ENCODE results near the gene SLC46A3.
"Not testable (repeated sequence)": the region's sequence is repeated elsewhere in the genome, so short reads cannot be mapped to it uniquely, and the experiment has no call there.

The SLC46A3 gene

GRCh38 chr13:28743499-28744083, 24.8 kb upstream of the SLC46A3 start:
- ChIA-PET POLR2A (no interaction called here), CTCF (no interaction called here)
- no peak for TF ChIP-seq FOXK2 (IDR thresholded peaks at IDR 0.05)
- TF ChIP-seq CTBP1 (IDR thresholded peaks at IDR 0.05; ENCODE audit: borderline replicate concordance): no peak
- TF ChIP-seq PKNOX1 (IDR thresholded peaks at IDR 0.05): no peak
- TF ChIP-seq L3MBTL2 (conservative IDR thresholded peaks at IDR 0.05): no peak
- TF ChIP-seq SUZ12 (IDR thresholded peaks at IDR 0.05): no peak
- TF ChIP-seq SP1 (IDR thresholded peaks at IDR 0.05): no peak
- no peak for TF ChIP-seq BHLHE40 (IDR thresholded peaks at IDR 0.05; ENCODE audit: borderline replicate concordance)
- TF ChIP-seq HDGF (IDR thresholded peaks at IDR 0.05; ENCODE audit: borderline replicate concordance): no peak
- TF ChIP-seq ZNF384 (IDR thresholded peaks at IDR 0.05): no peak
- TF ChIP-seq LEF1 (IDR thresholded peaks at IDR 0.05; ENCODE audit: borderline replicate concordance): no peak
- no peak for TF ChIP-seq FOXA1 (IDR thresholded peaks at IDR 0.05)
- no peak for TF ChIP-seq TARDBP (IDR thresholded peaks at IDR 0.05)
- no peak for TF ChIP-seq ELF4 (IDR thresholded peaks at IDR 0.05)
- no peak for TF ChIP-seq FOXM1 (IDR thresholded peaks at IDR 0.05; ENCODE audit: borderline replicate concordance)
- DNase-seq (ENCODE audit: extremely low spot score): no peak

- ChIA-PET POLR2A (no interaction called here), CTCF (no interaction called here)
- no peak for TF ChIP-seq LEF1 (IDR thresholded peaks at IDR 0.05; ENCODE audit: borderline replicate concordance)
- no peak for DNase-seq (ENCODE audit: extremely low spot score)
Observed at GRCh38 chr13:28743020-28743419, 24.2 kb upstream of the SLC46A3 start.

GRCh38 chr13:28742445-28742844, 23.7 kb upstream of the SLC46A3 start:
- POLR2A ChIA-PET; DNase-seq (ENCODE audit: extremely low spot score); CTCF ChIA-PET: not testable (repeated sequence)

GRCh38 chr13:28741084-28741491, 22.3 kb upstream of the SLC46A3 start:
- DNase-seq (ENCODE audit: extremely low spot score): no peak
- POLR2A ChIA-PET: no interaction called here
- CTCF ChIA-PET: no interaction called here
- TF ChIP-seq SP1 (IDR thresholded peaks at IDR 0.05): no peak
- no peak for TF ChIP-seq BHLHE40 (IDR thresholded peaks at IDR 0.05; ENCODE audit: borderline replicate concordance)
- TF ChIP-seq PKNOX1 (IDR thresholded peaks at IDR 0.05): no peak

GRCh38 chr13:28739376-28739775, 20.6 kb upstream of the SLC46A3 start:
- CTCF ChIA-PET: no interaction called here
- POLR2A ChIA-PET: interaction anchor here (0.6 kb wide), 1 partner anchor 9 kb away, joined by 4 read pairs; no protein-coding TSS in a partner anchor
- no peak for DNase-seq (ENCODE audit: extremely low spot score)

GRCh38 chr13:28735481-28736029, 16.8 kb upstream of the SLC46A3 start:
- TF ChIP-seq SUZ12 (IDR thresholded peaks at IDR 0.05) (no peak), NFRKB (IDR thresholded peaks at IDR 0.05) (no peak), TARDBP (IDR thresholded peaks at IDR 0.05) (no peak), FOXM1 (IDR thresholded peaks at IDR 0.05; ENCODE audit: borderline replicate concordance) (no peak), HDGF (IDR thresholded peaks at IDR 0.05; ENCODE audit: borderline replicate concordance) (no peak), ELF4 (IDR thresholded peaks at IDR 0.05) (no peak), SP1 (IDR thresholded peaks at IDR 0.05) (no peak)
- no peak for DNase-seq (ENCODE audit: extremely low spot score)
- POLR2A ChIA-PET: no interaction called here
- CTCF ChIA-PET: no interaction called here

More at GRCh38 chr13:28739376-28739775, 20.6 kb upstream of the SLC46A3 start:
- TF ChIP-seq BHLHE40 (IDR thresholded peaks at IDR 0.05; ENCODE audit: borderline replicate concordance) (no peak), ZNF384 (IDR thresholded peaks at IDR 0.05) (no peak), ELF4 (IDR thresholded peaks at IDR 0.05) (no peak), NFRKB (IDR thresholded peaks at IDR 0.05) (no peak), PKNOX1 (IDR thresholded peaks at IDR 0.05) (no peak), SP1 (IDR thresholded peaks at IDR 0.05) (no peak), TARDBP (IDR thresholded peaks at IDR 0.05) (no peak), CTBP1 (IDR thresholded peaks at IDR 0.05; ENCODE audit: borderline replicate concordance) (no peak), LEF1 (IDR thresholded peaks at IDR 0.05; ENCODE audit: borderline replicate concordance) (no peak), ARNT (IDR thresholded peaks at IDR 0.05) (no peak), L3MBTL2 (conservative IDR thresholded peaks at IDR 0.05) (no peak), FOXM1 (IDR thresholded peaks at IDR 0.05; ENCODE audit: borderline replicate concordance) (no peak), FOXA1 (IDR thresholded peaks at IDR 0.05) (no peak), HDGF (IDR thresholded peaks at IDR 0.05; ENCODE audit: borderline replicate concordance) (no peak), FOXK2 (IDR thresholded peaks at IDR 0.05) (no peak), SUZ12 (IDR thresholded peaks at IDR 0.05) (no peak)

GRCh38 chr13:28734906-28735305, 16.1 kb upstream of the SLC46A3 start:
- TF ChIP-seq SP1 (IDR thresholded peaks at IDR 0.05): no peak
- no peak for TF ChIP-seq L3MBTL2 (conservative IDR thresholded peaks at IDR 0.05)
- TF ChIP-seq ARNT (IDR thresholded peaks at IDR 0.05): no peak
- no peak for TF ChIP-seq FOXM1 (IDR thresholded peaks at IDR 0.05; ENCODE audit: borderline replicate concordance)
- no peak for TF ChIP-seq CTBP1 (IDR thresholded peaks at IDR 0.05; ENCODE audit: borderline replicate concordance)
- TF ChIP-seq FOXK2 (IDR thresholded peaks at IDR 0.05): no peak
- TF ChIP-seq ELF4 (IDR thresholded peaks at IDR 0.05): no peak
- no peak for TF ChIP-seq SUZ12 (IDR thresholded peaks at IDR 0.05)
- TF ChIP-seq FOXA1 (IDR thresholded peaks at IDR 0.05): no peak
- TF ChIP-seq BHLHE40 (IDR thresholded peaks at IDR 0.05; ENCODE audit: borderline replicate concordance): no peak
- no peak for TF ChIP-seq PKNOX1 (IDR thresholded peaks at IDR 0.05)
- no peak for TF ChIP-seq LEF1 (IDR thresholded peaks at IDR 0.05; ENCODE audit: borderline replicate concordance)
- no peak for TF ChIP-seq TARDBP (IDR thresholded peaks at IDR 0.05)
- no peak for TF ChIP-seq NFRKB (IDR thresholded peaks at IDR 0.05)
- TF ChIP-seq HDGF (IDR thresholded peaks at IDR 0.05; ENCODE audit: borderline replicate concordance): no peak
- TF ChIP-seq ZNF384 (IDR thresholded peaks at IDR 0.05): no peak
- no peak for DNase-seq (ENCODE audit: extremely low spot score)
- POLR2A ChIA-PET: no interaction called here
- CTCF ChIA-PET: interaction anchor here (0.6 kb wide), 1 partner anchor 48 kb away, joined by 4 read pairs; no protein-coding TSS in a partner anchor

Measured in HEK293T (cell line).